ENCODE data around the gene KRTAP4-2.
"Not testable (repeated sequence)": the region's sequence is repeated elsewhere in the genome, so short reads cannot be mapped to it uniquely, and the experiment has no call there.

KRTAP4-2 gene

GRCh38 chr17:41160190-41160589 is 17.8 kb downstream of the KRTAP4-2 start:
- DNase-seq, result not testable (repeated sequence)

- no peak for DNase-seq
Measured at GRCh38 chr17:41153856-41154255, 24.2 kb downstream of the KRTAP4-2 start.

GRCh38 chr17:41151525-41151924 is 26.5 kb downstream of the KRTAP4-2 start:
- DNase-seq, result no peak

- DNase-seq, result no peak
Measured at GRCh38 chr17:41150026-41150425, 28.0 kb downstream of the KRTAP4-2 start.

- DNase-seq, result no peak
Measured at GRCh38 chr17:41149652-41149985, 28.4 kb downstream of the KRTAP4-2 start, which contains the start of gene KRTAP4-5. TSS of gene KRTAP4-5 (minus strand) at chr17:41149825. CDS start at chr17:41149767, 58 bp downstream.

- DNase-seq, result not testable (repeated sequence)
Measured at GRCh38 chr17:41148971-41149651, 28.9 kb downstream of the KRTAP4-2 start.

- no peak for DNase-seq
Measured at GRCh38 chr17:41147531-41148204, 30.4 kb downstream of the KRTAP4-2 start.

- no peak for DNase-seq
Measured at GRCh38 chr17:41145261-41145660, 32.8 kb downstream of the KRTAP4-2 start.

- no peak for DNase-seq
Measured at GRCh38 chr17:41144846-41145245, 33.2 kb downstream of the KRTAP4-2 start.

- DNase-seq, result no peak
Measured at GRCh38 chr17:41141361-41141760, 36.7 kb downstream of the KRTAP4-2 start.

- DNase-seq, result no peak
Measured at GRCh38 chr17:41140360-41141131, 37.5 kb downstream of the KRTAP4-2 start, which contains the start of gene KRTAP4-6. TSS of gene KRTAP4-6 (minus strand) at chr17:41140544. CDS start at chr17:41140487, 57 bp downstream.

- not testable (repeated sequence) for DNase-seq
Measured at GRCh38 chr17:41139865-41140264, 38.2 kb downstream of the KRTAP4-2 start.

- DNase-seq, result no peak
Measured at GRCh38 chr17:41133880-41134735, 43.9 kb downstream of the KRTAP4-2 start.

GRCh38 chr17:41131979-41132378 is 46.0 kb downstream of the KRTAP4-2 start:
- no peak for DNase-seq
